Midbrain (tissue), 1 donor: ENCODE measurements around the gene LIN28B.
"Not testable (repeated sequence)": the region's sequence is repeated elsewhere in the genome, so short reads cannot be mapped to it uniquely, and the experiment has no call there.

ENCODE experiments used
- DNase-seq: peaks from one replicate; lab custom pipeline; 2025; lab: John Stamatoyannopoulos, UW

Gene LIN28B

DNA sequence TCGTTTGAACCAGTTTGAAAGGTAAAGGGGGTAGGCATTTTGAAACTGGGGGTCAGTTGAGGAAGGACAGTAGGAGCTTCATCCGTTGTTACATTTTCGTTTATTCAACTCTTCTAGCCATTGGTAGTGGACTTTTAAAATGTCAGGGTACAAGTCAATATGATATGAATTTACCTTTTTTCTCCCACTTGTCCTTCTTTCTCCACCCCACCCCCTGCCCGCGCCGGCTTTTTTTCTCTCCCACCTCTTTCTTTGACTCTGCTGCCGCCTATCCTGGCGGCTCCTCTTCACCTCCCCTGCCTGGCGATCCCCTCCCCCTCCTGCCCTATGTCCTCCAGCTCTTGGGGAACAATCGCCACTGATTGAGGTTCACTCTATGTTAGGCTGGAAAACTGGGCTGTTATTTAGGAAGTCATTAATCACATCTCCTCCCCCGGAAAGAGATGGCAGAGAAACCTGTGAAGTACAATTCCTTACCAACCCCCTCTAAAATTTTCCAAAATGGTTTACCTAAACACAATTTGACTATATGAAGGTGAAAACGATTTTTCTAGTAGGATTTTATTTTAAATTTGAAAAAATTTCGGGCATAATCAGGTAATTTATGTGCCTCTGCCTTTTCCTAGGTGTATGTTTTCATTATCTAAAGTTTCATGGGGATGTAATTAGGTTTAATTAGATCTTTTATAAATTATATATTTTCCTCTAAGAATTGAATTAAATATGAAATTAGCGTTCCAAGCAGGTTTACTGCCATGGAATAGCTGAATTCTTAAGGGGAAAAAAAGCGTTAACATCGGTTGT, 778 bp upstream of the LIN28B start:
- DNase-seq, result no peak

DNA sequence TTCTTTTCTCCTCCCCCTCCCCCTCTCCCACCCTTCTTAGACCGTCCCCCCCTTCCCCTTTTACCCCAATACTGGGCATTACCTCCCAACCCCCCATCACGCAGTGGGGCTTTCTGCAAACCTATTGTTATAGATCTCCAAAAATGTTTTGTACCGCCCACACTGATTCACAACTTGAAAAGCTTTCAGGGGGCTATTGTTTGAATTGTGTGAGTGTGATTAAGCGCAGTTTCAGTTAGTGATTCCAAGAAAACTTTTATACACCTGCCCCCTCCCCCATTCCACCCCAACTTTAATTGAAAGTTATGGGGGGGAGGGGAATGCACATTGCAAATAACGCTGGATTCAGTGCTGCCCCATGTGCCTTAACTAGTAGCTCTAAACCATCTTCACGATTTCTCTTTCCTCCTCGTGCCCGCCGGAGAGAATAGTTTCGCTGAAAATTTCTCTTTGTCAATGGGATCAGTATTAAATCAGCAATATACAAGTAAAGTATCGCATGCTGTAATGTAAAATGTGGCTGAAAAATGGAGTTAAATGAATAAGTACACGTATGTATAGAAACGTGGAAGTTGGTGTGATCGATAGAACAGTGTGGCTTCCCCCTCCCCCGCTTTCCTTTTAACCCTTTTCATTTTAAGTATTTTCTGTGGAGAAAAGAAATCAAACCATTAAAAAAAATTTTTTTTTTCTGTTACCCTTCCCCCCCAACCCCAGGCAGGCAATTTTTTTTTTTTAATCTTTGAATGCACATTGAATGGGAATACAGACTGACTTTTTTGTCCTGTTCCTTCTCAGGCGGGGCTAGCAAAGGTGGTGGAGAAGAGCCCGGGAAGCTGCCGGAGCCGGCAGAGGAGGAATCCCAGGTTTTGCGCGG, 632 bp downstream of the LIN28B start:
- no peak for DNase-seq

DNA sequence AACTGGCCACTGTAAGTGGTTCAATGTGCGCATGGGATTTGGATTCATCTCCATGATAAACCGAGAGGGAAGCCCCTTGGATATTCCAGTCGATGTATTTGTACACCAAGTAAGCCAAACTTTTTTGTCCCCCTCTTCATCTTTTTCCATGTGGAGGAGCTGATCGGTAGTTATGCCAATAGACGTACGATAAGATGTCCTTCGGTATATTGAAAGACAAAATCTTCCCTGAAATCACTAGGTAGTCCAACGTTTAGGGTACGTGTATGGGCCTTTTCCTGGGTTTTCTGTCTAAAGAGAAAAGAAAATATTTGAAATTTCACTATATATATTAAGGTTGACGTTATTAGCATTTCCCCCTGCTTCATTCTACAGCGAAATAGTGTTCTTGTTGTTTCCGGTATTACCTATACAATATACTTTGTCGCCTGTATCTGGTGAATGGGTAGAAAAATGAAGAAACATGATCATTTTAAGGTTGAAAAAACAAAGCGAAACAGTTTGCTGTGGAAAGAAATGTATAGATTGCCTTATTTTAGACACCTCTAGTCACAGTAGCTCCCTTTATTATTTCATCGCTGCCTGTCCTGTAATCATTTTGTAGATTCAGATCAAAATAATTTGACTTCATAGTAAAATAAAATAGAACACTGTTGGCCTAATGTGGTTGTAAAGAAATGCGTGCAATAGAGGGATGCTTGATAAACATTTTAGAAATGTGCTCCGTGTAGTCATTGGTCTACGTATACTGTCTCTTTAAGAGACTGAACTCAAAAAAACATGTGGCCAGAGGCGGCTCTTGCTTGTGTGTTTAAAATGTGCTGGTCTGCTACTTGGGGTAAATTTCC, 1.5 kb downstream of the LIN28B start:
- DNase-seq, result no peak

DNA sequence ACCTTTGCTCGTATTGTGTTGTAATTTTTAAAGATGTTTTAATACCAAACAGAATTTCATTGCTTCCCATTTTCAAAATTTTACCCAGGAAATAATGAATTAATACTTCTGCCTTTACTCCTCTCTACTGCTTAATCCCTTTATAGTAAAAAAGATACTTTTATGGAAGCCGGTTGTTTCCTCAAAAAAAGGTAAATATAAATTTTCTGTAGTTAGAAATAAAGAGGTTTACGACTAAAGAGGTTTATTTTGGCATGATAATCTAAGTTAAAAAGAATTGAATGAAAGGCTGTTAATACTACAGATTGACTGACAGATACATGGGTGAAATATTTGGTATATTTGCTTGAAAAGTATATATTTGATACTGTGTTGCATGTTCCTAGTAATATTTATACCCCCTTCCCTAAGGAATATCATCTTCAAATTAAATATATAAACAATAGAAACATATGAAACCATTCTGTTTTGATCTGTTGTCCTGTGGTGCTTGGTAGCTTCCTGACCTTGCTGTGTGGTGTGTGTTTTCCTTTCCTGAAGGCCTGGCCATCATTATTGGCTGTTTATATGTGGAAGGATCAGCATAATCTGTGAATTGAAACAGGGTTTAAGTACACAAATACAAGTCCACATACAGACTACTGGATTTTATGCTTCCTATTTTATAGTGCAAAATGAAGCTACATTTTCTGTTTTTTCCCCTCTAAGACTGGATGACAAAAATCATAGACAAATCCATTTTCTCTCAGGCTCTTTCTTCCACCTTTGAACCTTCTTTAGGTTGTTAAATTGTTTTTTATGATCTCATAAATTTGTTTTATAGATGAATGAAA, 2.3 kb downstream of the LIN28B start:
- no peak for DNase-seq

DNA sequence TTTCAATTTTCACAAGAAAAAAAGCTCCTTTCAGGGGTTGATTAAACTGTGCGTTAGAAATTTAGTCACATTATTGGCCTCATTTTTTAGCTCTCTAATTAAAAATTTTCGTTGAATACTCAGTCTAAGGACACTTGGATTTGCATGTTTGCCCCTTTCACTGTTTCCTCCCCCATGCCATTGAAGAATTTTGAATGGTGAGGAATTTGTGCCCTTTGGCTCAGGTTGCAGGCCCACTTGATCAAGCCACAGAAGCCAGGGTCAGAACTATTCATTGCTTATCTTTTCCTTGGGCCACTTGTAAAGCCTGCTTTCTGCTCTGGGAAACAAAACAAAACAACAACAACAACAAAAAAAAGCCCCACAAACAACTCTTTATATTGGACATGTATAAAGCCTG, 12.2 kb downstream of the LIN28B start:
- no peak for DNase-seq

DNA sequence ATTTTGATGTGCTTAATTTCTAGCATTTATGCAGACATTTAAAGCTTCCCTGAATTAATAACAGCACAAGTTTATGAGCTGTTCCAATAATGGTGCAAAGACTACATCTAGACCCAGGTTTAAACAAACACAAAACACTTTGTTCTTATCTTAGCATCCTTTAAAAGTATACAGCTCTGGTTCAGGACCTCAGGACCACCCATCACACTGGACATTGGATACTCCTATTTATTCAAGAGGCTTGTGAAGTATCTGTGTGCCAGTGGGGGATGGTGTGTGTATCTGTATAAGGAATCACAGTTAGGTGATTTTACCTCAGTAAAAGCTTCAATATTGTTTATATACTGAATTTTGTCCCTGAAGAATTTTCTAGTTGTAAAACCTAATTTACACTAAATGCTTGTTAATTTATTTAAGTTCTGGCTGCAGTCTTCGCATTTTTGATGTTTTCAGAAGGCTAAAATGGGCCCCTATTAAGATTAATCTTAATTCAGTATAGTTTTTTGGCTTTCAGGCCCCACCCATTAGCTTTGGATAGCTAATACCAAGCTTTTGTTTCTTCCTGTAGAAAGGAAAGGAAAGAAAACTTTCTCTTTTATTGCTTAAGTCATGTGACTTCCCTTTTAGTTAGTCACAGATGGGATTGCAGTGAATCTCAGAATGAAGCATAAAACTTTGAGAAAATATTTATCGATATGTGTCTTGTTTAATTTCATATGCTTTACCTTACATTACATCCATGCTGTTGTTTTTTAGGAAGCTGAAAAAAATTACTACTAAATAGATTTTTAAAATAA, 13.1 kb downstream of the LIN28B start:
- DNase-seq, result no peak

DNA sequence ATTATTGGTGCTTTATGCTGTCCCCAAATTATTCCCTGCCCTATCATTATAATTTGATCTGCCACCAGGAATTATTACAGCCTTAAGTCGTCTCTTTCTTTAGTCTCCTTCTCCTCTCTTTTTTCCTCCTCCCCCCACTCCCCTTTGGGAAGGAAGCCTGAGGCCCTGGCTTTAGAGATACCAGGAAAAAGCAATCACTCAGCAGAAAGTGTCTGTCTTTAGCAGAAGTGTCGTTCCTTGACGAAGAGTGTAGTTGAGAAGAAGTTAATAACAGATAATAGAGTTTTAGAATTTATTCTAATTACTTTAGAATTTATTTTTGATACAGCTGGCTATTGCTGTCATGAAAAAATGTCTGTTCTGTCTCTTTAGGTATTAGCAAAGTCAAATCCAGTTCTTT, 16.5 kb downstream of the LIN28B start:
- no peak for DNase-seq

DNA sequence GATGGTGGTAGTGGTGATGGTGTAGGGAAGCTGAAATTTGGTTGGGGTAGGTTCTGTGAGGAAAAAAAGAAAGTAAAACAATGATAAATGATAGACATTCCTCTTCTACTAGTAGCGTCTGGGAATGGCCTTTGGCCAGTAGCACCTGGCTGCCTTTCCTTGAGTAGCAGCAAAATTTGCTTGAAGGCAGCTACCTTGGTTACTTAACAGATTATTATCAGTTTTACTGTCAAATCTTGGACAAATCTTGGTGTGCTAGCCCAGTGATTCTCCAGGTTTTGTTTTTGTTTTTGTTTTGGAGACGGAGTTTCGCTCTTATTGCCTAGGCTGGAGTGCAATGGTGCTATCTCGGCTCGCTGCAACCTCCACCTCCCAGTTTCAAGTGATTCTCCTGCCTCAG, 26.4 kb downstream of the LIN28B start:
- DNase-seq, result no peak

DNA sequence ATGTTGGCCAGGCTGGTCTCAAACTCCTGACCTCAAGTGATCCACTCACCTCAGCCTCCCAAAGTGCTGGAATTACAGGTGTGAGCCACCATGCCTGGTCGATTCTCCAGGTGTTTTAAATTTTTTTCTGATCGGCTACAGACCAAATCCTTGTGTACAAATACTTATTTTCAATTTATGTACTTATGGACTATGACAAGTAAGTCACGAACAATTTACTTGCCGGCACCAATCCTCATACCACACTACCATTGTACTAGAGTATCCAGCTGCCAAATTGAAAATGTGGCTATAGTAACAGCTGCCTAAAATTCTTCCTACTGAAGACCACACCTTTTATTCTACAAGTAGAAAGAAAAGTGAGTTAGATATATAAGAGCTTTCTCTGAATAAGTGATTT, 26.9 kb downstream of the LIN28B start:
- DNase-seq, result no peak

DNA sequence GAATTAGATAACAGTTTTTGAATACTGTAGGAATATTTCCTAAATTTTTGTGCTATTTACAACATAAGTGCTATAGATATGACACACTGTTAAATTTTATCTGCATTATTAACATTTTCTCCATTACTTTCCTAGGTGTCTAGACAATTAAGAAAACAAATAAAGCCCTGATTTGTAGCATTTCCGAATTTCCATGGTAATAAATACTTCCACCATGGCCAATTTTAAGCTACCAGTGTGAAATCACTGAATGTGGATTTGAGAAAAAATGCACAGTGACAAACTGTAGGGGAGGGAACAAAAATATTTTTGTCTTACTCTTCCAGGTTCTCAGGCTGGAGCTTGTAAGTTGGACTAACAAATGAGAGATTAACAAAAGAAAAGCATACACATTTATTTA, 27.9 kb downstream of the LIN28B start:
- no peak for DNase-seq

DNA sequence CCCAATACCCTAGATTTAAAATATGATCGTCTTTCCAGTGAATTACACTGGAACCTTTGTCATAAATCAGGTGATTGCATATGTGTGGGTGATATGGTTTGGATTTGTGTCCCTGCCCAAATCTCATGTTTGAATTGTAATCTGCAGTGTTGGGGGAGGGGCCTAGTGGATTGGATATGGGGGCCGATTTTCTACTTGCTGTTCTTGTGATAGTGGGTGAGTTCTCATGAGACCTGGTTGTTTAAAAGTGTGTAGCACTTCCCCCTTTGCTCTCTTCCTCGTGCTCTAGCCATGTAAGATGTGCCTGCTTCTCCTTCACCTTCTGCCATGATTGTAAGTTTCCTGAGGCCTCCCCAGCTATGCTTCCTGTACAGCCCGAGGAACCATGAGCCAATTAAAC, 29.0 kb downstream of the LIN28B start:
- not testable (repeated sequence) for DNase-seq

DNA sequence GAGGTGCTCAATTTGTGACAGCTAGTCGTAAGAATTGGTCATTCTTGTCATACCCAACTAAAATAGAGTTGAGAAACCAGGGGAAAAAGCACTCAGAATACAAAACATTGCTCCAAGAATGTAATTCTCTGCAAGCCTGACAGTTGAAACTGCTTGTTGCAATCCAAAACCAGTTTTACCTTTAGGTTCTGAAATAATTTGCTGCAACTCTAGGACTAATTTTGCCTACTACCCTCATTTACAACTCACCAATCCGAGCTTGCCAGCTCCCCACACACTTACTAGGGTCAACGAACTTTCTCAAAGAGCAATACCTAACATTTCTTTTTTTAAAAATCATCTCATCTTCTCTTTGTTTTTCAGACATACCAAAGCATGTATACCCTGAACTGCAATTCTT, 29.7 kb downstream of the LIN28B start:
- no peak for DNase-seq

DNA sequence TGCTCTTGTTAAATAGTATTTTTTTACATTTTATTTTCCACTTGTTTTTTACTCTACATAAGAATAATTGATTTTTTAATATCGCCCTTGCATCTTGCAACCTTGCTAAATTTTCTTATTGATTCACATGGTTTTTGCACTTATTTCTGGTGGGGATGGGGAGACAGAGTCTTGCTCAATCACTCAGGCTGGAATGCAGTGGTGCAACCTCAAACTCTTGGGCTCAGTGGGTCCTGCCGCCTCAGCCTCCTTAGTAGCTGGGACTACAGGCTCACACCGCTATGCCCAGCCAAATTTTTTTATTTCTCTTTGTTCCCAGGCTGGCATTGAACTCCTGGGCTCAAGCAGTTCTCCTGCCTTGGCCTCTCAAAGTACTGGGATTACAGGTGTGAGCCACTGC, 30.3 kb downstream of the LIN28B start:
- no peak for DNase-seq

DNA sequence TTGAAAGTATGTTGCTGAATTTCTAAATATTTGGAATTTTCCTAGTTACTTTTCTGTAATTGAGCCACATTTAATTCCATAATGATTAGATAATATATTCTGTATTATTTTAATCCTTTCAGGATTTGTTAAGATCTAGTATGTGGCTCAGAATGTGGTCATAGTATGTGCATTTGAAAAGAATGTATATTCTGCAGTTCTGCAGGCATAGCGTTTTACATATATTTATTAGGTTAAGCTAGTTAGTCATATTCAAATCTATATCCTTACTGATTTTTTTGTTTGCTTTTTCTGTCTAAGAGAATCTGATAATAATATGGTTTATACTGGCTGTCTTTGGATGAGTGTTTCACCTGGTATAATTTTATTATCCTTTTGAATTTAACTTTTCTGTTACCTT, 33.2 kb downstream of the LIN28B start:
- no peak for DNase-seq

DNA sequence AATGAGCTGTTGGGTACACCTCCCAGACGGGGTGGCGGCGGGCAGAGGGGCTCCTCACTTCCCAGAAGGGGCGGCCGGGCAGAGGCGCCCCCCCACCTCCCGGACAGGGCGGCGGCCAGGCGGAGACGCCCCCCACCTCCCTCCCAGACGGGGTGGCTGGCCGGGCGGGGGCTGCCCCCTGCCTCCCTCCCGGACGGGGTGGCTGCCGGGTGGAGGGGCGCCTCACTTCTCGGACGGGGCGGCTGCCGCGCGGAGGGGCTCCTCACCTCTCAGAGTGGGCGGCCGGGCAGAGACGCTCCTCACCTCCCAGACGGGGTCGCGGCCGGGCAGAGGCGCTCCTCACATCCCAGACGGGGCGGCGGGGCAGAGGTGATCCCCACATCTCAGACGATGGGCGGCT, 34.2 kb downstream of the LIN28B start:
- DNase-seq, result not testable (repeated sequence)

DNA sequence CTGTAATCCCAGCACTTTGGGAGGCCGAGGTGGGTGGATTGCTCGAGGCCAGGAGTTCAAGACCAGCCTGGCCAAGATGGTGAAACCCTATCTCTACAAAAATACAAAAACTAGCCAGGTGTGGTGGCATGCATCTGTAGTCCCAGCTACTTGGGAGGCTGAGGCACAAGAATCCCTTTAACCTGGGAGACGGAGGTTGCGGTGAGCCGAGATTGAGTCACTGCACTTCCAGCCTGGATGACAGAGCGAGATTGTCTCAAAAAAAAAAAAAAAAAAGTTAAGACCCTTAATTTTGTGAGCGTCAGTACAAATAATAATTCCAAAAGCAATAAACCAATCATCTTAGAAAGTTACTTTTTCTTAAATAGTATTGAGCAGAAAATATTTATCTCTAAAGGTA, 36.7 kb downstream of the LIN28B start:
- not testable (repeated sequence) for DNase-seq

DNA sequence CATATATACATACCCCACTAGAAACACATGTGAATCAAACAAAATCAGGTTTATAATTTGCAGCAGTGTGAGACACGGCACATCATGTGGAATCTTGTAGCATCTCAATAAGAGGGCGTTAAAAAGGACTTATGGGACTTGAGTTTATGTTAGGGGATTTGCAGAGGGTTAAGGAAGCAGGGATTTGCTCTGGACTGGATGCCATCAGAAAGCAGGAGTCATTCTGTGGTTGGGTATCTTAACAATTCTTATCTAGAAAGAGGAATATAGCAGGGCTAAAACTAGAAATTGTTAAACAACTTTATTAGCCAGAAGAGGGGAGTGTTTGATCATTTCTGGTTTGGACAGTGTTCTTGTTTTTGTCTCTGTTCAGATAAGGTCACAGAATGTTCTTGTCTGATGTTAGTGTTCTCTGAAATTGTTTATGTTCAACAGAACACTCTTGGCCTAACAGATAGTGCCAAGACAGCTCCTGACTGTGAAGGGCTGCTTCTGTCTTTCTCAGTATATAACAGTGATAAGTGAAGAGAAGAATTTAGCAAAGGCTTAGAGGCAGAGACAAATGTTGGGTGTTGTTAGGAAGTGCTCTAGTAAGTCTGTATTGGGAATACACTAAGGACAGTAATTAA, 39.2 kb downstream of the LIN28B start:
- DNase-seq, result peak; percentile 68

DNA sequence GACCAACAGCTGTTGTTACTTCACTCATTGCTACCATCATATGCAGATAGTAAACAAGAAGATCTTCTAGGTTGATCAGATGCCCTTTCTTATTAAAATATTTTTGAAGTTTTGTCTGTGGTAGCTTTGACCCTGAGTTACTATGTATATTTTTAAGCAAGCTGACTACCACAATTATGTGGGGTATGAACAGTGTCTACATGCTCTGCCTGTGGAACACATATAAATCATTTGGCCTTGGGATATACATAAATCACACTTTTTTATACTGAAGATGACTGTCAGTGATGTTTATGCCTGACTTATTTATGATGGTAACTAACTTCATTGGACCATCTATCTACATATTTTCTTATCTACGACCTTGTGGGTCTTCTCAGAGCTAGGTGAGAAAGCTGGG, 44.2 kb downstream of the LIN28B start:
- no peak for DNase-seq

DNA sequence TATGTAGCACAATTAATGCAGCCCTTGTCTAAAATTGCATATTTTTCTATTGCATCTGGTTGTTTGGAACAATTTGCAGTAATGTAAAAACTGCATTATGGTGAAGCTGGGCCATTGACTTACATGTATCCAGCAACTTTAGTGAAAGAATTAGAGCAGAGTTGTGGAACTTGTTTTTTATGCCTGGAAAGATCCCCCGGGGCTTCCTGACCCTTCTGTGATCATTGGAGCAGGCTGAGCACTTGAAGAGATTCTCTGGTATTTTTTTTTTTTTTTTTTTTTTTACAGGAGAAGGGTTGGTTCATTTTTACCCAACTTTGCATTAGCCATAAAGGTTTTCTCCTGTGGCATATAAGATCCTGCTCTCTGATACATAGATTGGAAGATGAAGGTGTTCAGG, 45.0 kb downstream of the LIN28B start:
- DNase-seq, result no peak

DNA sequence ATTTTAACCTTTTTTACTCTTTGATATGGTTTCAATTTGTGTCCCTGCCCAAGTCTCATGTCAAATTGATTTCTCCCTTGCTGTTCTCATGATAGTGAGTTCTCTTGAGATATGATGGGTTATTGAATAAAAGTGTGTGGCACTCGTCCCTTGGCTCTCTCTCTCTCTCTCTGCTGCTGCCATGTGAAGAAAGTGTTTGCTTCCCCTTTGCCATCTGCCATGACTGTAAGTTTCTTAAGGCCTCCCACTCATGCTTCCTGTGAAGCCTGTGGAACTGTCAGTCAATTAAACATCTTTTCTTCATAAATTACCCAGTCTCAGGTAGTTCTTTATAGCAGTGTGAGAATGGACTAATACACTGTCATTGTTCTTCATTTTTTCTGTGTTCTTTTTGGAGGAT, 48.5 kb downstream of the LIN28B start:
- DNase-seq, result no peak
